Cerebellar nuclear complex (tissue), 1 donor: ENCODE measurements around the gene SYNC.
"Not testable (repeated sequence)": the region's sequence is repeated elsewhere in the genome, so short reads cannot be mapped to it uniquely, and the experiment has no call there.

ENCODE experiments used
- DNase-seq, 2 experiments: peaks; one replicate each; lab custom pipeline; 2025; lab: John Stamatoyannopoulos, UW

Gene SYNC

DNA sequence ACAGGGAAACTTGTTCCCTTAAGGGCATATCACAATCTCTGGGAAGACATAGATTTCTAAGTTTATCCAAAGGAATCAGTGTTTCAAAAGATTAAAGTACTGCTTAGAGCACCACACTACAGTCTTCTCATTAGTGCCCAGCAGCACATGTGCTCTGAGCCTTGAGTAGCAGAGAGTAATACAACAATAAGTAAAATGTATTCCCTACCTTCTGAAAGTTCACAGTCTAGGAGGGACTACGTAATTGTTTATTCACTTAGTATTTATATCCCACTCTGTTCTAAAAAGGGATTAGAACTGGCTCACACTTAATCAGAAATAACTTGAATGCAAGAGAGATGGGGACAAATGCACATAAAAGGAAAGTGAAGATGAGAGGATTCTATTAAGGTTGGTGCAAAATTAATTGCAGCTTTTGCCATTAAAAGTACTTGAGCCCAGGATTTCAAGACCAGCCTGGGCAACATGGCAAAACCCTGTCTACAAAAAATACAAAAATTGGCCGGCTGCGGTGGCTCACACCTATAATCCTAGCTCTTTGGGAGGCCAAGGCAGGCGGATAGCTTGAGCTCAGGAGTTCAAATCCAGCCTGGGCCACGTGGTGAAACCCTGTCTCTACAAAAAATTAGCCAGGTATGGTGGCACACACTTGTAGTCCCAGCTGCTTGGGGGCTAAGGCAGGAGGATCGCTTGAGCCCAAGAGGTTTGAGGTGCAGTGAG is 9.0 kb downstream of the SYNC start:
- no peak for DNase-seq

DNA sequence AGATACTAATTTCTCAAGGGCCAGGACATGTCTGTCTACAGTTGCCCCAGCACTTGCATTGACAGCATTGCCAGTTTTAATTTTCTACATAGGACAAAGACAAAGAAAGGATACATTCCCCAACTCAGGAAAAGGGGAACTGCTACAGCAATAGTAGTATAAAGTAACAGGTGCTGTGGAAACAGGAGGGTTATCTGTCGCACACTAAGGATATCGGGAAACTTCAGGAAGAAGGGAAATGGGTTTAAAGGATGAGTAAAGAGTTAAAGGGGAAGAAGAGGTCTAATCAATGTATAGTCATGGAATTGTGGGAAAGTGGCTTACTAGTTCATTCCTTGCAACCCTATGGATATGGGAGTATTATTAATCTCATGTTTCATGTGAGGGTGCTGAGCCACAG is 16.2 kb downstream of the SYNC start:
- DNase-seq: no peak

DNA sequence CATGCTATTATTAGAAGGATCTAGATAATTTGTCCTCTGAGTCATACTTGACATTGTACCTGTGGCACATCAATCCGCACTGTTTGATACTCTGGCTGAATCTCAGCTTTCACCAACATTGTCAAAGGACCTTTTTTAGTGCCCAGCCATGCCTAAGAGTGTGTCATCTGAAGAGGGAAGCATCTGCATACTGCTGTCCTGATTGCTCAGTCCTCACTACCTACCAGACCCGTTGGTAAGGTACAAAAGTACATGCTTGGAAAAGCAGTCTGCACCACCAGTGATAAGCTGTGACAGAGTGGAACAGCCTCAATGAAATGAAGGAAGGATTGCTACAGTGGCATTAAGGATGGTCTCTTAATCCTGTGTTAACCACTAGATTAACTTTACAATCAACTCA is 17.1 kb downstream of the SYNC start:
- no peak for DNase-seq

DNA sequence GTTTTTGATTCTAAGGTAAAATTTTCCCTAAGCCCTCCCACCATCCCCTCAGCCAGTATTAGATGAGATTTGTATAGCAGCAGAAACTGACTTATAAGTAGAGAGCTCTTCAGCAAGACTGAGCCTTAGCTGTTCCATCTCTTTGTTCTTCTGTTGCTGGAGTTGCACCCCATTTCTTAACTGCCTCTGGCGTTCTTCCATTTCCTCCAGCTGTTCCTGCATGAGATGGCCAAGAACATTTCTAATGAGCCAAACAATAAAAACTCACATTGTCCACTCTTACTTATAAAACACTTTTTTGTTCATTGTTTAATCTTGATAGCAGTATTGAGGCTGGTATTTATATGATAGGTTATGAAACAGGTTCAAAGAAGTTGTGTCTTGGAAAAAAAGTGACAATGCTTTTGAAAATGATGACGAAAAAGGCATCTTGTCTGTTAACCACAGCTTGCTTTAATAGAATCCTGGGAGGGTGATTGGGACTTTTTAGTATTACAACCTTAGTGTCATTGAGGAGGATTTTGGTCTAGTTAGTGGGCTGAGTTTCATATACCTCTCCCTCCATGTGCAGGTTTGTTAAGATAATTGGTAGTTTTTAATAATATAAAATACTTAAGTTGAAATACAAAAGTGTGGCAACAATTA is 18.3 kb downstream of the SYNC start:
- DNase-seq: no peak

DNA sequence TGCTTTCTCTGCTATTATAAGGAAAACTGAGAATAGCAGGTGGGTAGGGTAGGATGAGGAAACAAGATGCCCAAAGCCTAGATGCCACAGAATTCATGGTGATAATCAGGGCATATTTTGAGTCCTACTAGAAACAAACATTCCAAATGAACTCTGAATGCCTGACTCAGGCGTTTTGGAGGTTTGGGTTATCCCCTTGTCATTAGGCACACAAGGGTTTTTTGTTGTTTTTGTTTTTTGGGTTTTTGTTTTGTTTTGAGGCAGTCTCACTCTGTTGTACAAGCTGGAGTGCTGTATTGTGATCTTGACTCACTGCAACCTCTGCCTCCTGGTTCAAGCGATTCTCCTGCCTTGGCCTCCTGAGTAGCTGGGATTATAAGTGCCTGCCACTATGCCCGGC is 19.2 kb downstream of the SYNC start:
- no peak for DNase-seq

DNA sequence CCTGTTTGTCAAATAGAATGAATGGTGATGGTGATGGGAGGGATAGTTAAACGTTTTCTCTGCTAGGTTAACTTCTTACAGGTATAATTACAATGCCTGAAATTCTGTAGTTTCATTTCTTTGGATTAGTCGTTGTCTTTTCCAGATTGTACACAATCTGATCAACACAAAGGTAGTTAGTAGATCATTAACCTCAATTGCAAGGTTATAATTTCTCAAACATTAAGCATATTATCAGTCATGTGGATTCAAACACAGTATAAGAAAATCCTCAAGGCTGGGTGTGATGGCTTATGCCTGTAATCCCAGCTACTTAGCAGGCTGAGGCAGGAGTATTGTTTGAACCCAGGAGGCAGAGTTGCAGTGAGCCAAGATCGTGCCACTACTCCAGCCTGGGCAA is 20.6 kb downstream of the SYNC start:
- no peak for DNase-seq

DNA sequence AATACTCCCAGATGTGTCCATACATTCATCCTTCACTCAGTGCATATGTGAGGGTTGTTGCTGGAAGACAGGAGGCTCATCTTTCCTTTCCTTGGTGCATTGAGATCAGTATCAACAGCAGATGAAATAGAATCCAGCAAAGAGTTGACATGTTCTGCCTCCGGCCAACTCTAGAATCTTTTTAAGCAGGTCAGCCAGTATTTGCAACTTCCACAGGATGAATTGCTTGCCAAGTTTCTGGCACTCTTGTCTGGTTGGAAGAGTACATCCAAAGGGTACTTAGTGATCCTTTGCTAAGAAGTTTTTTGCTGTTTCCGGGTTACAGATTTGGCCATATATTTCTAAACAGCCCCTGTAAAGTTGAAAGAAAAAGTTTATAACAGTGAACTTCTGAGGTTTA is 21.1 kb downstream of the SYNC start:
- DNase-seq: no peak

DNA sequence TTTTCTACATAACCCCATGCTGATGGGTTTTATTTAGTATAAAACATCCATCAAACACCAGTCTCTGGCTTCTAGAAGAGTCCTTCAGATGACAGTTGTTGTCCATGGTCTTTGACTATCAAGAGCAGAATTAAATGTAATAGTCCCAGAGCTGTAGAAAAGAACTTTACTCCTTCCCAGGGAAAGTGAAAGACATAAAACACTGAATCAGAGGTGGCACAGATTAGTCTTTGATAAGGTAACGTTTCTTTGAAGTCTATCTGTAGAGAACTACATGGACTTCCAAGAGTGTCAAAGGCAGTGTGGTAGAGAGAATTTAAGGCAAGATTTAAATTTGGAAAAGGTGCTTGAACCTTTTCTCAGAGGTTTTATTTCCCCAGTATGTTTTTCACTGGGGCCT is 21.9 kb downstream of the SYNC start:
- DNase-seq: no peak

DNA sequence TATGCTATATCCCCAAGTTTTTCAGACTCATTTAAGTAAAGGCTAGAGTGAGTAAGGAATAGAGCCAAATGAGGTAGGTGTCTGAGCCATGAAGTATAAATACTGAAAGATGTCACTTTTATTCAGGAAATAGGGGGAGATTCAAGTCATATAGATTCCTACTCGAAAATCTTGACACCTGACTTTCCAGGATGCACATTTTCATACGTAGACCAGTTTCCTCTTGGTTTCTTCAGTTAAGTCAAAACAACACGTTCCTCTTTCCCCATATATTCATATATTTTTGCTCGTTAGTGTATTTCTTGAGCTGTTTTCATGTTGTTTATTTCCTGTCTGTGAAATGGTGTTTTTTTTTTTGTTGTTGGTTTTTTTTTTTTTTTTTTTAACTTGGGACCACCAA is 22.6 kb downstream of the SYNC start:
- DNase-seq: not testable (repeated sequence)

DNA sequence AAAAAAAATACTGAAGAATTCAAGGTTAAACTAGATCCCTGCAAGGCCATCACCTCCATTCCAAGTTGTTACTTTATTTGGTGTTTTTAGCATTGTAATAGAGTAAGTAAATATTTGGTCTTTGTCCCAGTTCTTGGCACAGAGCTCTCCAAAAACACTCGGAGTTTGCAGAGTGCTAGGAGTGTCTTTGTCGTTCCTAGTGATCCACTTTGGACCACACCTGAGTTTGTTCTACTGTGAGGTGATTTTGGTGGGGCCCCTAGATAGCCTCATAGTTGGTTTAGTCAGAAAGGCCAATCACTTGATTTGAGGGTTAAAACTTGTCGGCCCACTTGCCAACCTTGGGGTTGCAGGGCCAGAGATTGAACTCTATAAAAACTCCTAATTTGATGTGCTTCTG is 25.6 kb downstream of the SYNC start:
- DNase-seq: no peak

DNA sequence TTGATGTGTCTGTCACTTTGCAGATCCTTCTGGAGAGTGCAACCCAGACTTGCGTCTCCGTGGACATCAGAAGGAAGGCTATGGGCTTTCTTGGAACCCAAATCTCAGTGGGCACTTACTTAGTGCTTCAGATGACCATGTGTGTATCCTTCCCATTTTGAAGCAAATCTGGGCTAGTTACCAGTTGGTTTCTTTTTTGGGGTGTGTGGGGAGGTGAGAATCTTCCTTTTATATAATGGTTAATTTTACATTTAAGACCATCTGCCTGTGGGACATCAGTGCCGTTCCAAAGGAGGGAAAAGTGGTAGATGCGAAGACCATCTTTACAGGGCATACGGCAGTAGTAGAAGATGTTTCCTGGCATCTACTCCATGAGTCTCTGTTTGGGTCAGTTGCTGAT is 33.9 kb downstream of the SYNC start:
- DNase-seq: not testable (repeated sequence)

DNA sequence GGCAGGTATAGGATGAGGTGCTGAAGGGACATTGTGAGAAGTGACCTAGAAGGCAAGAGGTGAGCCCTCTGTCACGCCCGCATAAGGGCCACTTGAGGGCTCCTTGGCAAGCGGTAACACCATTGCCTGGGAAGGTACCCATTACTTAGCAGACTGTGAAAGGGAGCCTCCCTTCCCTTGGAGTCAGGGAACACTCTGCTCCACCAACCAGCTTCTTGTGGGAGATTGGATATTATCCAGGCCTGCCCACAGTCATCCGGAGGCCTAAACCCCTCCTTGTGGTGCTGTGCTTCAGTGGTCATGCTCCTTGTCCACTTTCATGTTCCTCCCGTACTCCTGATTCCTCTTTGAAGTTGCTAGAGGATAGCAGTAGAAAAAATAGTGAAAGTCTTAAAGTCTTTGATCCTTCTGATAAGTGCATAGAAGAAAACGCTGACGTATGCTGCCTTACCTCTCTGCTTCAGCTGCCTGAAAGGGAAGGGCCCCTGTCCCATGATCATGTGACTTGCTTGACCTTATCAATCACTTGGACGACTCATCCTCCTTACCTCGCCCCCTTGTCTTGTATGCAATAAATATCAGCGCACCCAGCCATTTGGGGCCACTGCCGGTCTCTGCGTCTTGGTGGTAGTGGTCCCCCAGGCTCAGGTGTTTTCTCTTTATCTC is 35.5 kb downstream of the SYNC start:
- no peak for DNase-seq

DNA sequence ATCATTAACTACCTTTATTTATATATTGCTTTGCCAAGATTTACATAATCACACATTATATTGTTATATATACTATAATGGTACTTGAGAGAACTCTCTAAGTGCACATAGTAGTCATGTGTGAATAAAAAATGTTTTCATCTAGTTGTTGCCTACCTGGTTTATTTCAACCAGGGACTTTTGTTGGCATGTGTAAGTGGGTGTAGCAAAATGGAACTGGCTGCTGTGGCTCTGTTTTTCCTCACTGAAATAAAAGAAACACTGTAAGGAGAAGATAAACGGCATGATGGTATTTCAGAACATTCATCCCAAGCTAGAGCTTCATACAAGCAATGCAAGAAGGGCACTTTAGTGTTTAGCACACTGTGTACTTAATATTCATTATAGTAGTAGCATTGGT is 36.7 kb downstream of the SYNC start:
- no peak for DNase-seq

DNA sequence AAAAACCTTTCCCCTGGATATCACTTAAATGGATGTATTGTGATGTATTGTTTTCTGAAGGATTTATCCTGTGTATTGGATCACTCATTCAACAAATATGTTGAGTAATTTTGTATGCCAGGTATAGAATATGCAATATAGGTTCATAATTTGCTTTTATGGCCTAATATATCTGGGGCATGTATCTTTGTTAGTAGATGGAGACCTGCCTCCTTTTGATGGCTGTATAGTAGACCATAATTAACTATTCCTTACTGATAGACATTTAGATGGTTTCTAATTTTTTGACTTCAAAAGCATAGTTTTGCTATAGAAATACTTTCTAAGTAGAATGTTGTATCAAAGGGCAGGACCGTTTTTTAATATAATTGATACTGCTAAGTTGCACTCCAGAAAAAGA is 43.0 kb downstream of the SYNC start:
- no peak for DNase-seq

DNA sequence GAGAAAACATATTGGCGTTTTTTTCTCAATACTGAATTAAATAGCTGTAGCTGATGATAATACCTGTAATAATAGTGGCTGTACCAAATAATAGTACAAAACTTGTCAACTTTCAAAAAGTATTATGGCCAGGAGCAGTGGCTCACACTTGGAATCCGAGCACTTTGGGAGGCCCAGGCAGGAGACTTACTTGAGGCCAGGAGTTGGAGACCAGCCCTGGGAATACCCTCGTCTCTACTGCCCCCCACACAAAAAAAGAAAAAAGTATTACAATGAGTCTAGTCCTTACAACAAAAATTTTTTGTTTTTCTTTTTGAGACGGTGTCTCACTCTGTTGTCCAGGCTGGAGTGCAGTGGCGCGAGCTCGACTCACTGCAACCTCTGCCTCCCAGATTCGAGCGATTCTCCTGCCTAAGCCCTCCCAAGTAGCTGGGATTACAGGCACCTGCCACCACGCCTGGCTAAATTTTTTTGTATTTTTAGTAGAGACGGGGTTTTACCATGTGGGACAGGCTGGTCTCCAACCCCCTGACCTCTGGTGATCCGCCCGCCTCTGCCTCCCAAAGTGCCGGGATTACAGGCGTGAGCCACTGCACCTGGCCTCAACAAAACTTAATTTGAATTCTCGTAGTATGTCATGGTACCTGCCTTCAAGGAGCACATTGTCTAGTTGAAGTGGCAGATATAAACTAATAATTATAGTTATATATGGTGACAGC is 50.2 kb downstream of the SYNC start:
- DNase-seq: no peak

DNA sequence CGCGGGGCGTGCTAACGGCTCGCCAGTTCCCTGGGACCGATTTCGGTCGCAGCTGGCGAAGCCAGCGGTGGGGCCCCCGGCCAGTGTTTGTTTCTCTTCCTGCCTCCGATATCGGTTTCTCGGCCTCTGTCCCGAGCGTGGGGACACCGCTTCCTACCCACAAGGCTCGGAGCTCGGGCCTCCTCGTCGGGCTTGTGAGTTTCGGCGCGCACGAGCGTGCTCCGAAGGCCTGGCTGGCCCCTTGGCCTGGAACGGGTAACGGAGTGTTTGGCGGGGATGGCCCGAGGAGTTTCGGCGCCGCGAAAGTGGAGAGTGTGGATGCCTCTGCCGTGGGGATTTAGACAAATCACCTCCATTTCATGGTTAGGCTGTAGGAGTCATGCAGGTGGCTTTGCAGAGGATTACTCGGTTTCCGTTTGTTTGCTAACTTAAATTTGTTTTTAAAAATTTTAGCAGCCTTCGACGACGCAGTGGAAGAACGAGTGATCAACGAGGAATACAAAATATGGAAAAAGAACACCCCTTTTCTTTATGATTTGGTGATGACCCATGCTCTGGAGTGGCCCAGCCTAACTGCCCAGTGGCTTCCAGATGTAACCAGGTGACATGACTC is 51.0 kb downstream of the SYNC start:
- DNase-seq: no peak

DNA sequence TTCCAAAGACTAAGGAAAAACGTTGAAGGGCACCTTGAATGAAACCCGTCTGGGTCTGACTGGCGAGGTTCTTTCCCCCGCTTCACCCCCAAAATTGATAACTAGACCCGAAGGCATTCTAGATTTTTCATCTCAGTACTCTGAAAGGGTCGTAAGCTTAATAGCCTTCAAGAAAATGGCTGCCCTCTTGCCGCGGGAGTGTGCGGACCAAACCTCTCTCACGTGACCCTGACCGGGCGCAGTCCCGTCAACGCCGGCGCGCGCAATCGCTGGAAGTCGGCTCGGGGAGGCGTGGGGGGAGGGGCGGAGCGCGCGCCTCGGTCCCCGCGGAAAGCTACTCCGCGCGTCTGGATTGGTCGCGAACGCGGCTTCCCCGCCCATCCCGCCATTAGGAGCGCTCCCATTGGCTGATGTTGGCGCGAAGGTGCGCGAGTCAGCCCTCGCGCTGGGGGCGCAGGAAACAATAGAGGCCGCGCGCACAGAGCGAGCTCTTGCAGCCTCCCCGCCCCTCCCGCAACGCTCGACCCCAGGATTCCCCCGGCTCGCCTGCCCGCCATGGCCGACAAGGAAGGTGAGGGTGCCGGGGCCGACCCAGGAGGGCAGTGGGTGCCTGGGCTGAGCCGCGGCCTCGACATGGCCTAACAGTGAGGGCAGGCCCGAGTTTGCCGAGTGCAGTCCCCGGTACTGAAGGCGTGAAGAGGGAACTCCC is 51.7 kb downstream of the SYNC start, which contains the start of gene RBBP4:
Gene RBBP4 (plus strand): TSS at position 457 of the 709 bp plus-strand sequence. CDS start 99 bp downstream, at position 556.
- peak; percentile 78 to 88 for DNase-seq

DNA sequence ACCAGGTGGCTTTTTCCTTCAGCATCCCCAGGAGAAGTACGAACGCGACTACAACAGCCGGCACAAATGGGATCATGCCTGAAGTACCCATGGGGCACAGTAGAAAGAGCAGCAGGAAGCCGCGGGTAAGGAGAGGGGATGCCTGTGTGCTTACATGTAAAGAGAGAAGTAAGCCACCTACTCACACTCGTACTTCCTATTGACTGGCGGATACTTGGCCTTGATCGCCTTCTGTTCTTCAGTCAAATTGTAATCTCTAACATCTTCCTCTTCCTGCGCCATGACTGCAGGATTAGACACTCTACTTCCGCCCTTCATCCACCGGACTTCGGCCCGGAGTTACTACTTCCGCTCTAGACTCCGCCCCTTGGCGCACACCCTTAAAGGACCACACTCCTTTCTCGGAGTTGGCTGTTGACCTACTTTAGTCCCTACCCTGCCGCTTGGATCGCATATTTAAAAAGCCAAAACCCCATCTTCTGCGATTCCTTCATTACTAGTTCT is 52.3 kb downstream of the SYNC start, which contains the start of gene ZBTB8OS:
Gene ZBTB8OS (minus strand): TSS at position 303 of the 504 bp plus-strand sequence. CDS start 21 bp downstream, at position 282.
- DNase-seq: peak; percentile 28 to 84

DNA sequence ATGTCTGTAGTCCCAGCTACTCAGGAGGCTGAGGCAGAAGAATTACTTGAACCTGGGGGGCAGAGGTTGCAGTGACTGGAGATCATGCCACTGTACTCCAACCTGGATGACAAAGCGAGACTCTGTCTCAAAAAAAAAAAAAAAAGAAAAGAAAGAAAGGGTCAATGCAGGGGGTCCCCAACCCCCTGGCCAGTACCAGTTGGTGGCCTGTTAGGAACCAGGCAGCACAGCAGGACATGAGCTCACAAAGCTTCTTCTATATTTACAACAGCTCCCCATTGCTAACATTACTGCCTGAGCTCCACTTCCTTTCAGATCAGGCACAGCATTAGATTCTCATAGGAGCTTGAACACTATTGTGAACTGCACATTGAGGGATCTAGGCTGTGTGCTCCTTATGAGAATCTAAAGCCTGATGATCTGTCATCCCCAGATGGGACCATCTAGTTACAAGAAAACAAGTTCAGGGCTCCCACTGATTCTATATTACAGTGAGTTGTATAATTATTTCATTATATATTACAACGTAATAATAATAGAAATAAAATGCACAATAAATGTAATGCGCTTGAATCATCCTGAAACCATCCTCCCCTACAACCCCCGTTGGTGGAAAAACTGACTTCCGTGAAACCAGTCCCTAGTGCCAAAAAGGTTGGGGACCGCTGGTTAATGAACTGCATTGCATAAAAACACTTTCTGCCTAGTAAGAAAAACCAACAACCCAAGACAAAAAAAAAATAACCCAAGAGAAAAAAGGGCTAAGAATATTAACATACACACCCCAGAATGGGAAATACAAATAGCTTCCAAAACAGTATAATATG is 55.0 kb downstream of the SYNC start:
- DNase-seq: no peak

DNA sequence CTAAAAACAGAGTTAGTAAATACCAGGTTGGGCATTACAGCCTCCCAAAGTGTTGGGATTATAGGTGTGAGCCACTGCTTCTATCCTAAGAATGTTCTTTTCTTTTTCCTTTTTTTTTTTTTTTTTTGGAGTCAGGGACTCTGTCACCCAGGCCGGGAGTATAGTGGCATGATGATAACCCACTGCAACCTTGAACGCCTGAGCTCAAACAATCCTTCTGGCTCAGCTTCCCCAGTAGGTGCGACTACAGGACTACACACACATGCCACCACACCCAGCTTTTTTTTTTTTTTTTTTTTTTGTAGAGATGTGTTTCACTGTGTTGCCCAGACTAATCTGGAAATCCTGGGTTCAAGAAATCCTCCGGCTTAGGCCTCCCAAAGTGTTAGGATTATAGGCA is 58.1 kb downstream of the SYNC start:
- DNase-seq: no peak
